ENCODE measurements around the gene ENC1. TPM values are rescaled to one million over a fixed set of nuclear protein-coding genes. Genes with fewer than 3 reads are reported as not detected.

The ENC1 gene
- polyA plus RNA-seq, 1 donor (not counting 4 experiments of a cell fraction or from before 2014, with no cell fraction given), result 68.1 TPM

- H3K79me2 ChIP-seq (ENCODE audit: control insufficient read depth, insufficient read depth, low read length), result no peaks in the 10 kb centered on the region
- DNase-seq (ENCODE audit: low read depth, low spot score) (no peak), FAIRE-seq (no peak)
- H3K4me2 ChIP-seq (ENCODE audit: control insufficient read depth, extremely low read depth, insufficient read depth, low read depth, low read length), result no peak overlapping the region
- H3K36me3 ChIP-seq (ENCODE audit: control insufficient read depth in 2 of 2, extremely low read depth in 1 of 2, insufficient read depth in 2 of 2, low read length in 2 of 2), result no peaks in the 10 kb centered on the region
- peaks cover 18% of the 10 kb centered on the region for H3K4me1 ChIP-seq (ENCODE audit: control insufficient read depth, extremely low read depth, insufficient read depth, low read length)
- no peaks in the 10 kb centered on the region for H4K20me1 ChIP-seq (ENCODE audit: control insufficient read depth, extremely low read depth, insufficient read depth, low read length)
- dilution Hi-C loops (cut with MboI; ENCODE audit: extremely low pct_ligation_motif_present, low sequenced_read_pairs), result no loop called here
- H3K9ac ChIP-seq (ENCODE audit: control insufficient read depth, extremely low read depth, insufficient read depth, low read length), result no peak overlapping the region
- H3K27me3 ChIP-seq (ENCODE audit: control insufficient read depth, extremely low read depth, insufficient read depth, low read length), result no peaks in the 10 kb centered on the region
- H3K9me3 ChIP-seq (ENCODE audit: control insufficient read depth, low read depth, low read length), result no peaks in the 10 kb centered on the region
- no peaks in the 10 kb centered on the region for H3K9me1 ChIP-seq (ENCODE audit: control insufficient read depth, extremely low read depth, insufficient read depth, low read length)
- H2AFZ ChIP-seq (ENCODE audit: control insufficient read depth, low read length), result no peak overlapping the region
- no peak overlapping the region for H3K27ac ChIP-seq (ENCODE audit: control insufficient read depth, insufficient read depth, low read length)
- H3K4me3 ChIP-seq (ENCODE audit: control insufficient read depth in 2 of 3, extremely low read depth in 1 of 3, insufficient read depth in 2 of 3, low read depth in 1 of 3, low read length in 3 of 3), result no peak overlapping the region
- no peak for TF ChIP-seq CTCF (optimal IDR thresholded peaks at IDR 0.05 in 1 of 3, IDR thresholded peaks at IDR 0.05 in 1 of 3, conservative IDR thresholded peaks at IDR 0.05 in 1 of 3; ENCODE audit: extremely low read depth in 1 of 3, insufficient read depth in 2 of 3, low read length in 3 of 3)
- TF ChIP-seq EZH2 (IDR thresholded peaks at IDR 0.05; ENCODE audit: low read length), result no peak
Observed at GRCh38 chr5:74619308-74619707, 21.2 kb downstream of the ENC1 start.

- H3K79me2 ChIP-seq (ENCODE audit: control insufficient read depth, insufficient read depth, low read length), result no peaks in the 10 kb centered on the region
- H2AFZ ChIP-seq (ENCODE audit: control insufficient read depth, low read length), result no peak overlapping the region
- dilution Hi-C loops (cut with MboI; ENCODE audit: extremely low pct_ligation_motif_present, low sequenced_read_pairs), result no loop called here
- no peak overlapping the region for H3K9ac ChIP-seq (ENCODE audit: control insufficient read depth, extremely low read depth, insufficient read depth, low read length)
- TF ChIP-seq EZH2 (IDR thresholded peaks at IDR 0.05; ENCODE audit: low read length) (no peak), CTCF (optimal IDR thresholded peaks at IDR 0.05 in 1 of 3, IDR thresholded peaks at IDR 0.05 in 1 of 3, conservative IDR thresholded peaks at IDR 0.05 in 1 of 3; ENCODE audit: extremely low read depth in 1 of 3, insufficient read depth in 2 of 3, low read length in 3 of 3) (no peak)
- no peak overlapping the region for H3K27ac ChIP-seq (ENCODE audit: control insufficient read depth, insufficient read depth, low read length)
- no peaks in the 10 kb centered on the region for H4K20me1 ChIP-seq (ENCODE audit: control insufficient read depth, extremely low read depth, insufficient read depth, low read length)
- DNase-seq (ENCODE audit: low read depth, low spot score), result no peak
- H3K9me3 ChIP-seq (ENCODE audit: control insufficient read depth, low read depth, low read length), result no peaks in the 10 kb centered on the region
- H3K36me3 ChIP-seq (ENCODE audit: control insufficient read depth in 2 of 2, extremely low read depth in 1 of 2, insufficient read depth in 2 of 2, low read length in 2 of 2), result no peaks in the 10 kb centered on the region
- no peak overlapping the region for H3K4me3 ChIP-seq (ENCODE audit: control insufficient read depth in 2 of 3, extremely low read depth in 1 of 3, insufficient read depth in 2 of 3, low read depth in 1 of 3, low read length in 3 of 3)
- H3K4me2 ChIP-seq (ENCODE audit: control insufficient read depth, extremely low read depth, insufficient read depth, low read depth, low read length), result no peak overlapping the region
- H3K27me3 ChIP-seq (ENCODE audit: control insufficient read depth, extremely low read depth, insufficient read depth, low read length), result no peaks in the 10 kb centered on the region
- H3K4me1 ChIP-seq (ENCODE audit: control insufficient read depth, extremely low read depth, insufficient read depth, low read length), result peaks cover 14% of the 10 kb centered on the region
- no peaks in the 10 kb centered on the region for H3K9me1 ChIP-seq (ENCODE audit: control insufficient read depth, extremely low read depth, insufficient read depth, low read length)
- no peak for FAIRE-seq
Observed at GRCh38 chr5:74618106-74618505, 22.4 kb downstream of the ENC1 start.
